ENCODE data around the gene MAP2K5. TPM values are rescaled to one million over a fixed set of nuclear protein-coding genes. Genes with fewer than 3 reads are reported as not detected.

MAP2K5 gene
- total RNA-seq, 1 donor from 2014 or later = 29.0 TPM

GRCh38 chr15:67606742-67607141, 64.2 kb downstream of the MAP2K5 start:
- Mint-ChIP-seq H3K9me3 (ENCODE audit: unreplicated experiment) (peaks cover 1% of the 10 kb centered on the region), H3K27me3 (ENCODE audit: unreplicated experiment) (no peaks in the 10 kb centered on the region), H3K27ac (ENCODE audit: unreplicated experiment) (no peak overlapping the region), H3K4me1 (ENCODE audit: low read depth, unreplicated experiment) (no peaks in the 10 kb centered on the region), H3K4me3 (ENCODE audit: unreplicated experiment) (no peak overlapping the region), H3K36me3 (ENCODE audit: unreplicated experiment) (peaks cover 4% of the 10 kb centered on the region)
- DNase-seq = no peak
- TF ChIP-seq CTCF (IDR thresholded peaks at IDR 0.05; ENCODE audit: partially characterized antibody, unreplicated experiment) = no peak

GRCh38 chr15:67607329-67607728, 64.8 kb downstream of the MAP2K5 start:
- TF ChIP-seq CTCF (IDR thresholded peaks at IDR 0.05; ENCODE audit: partially characterized antibody, unreplicated experiment) = no peak
- H3K9me3 Mint-ChIP-seq (ENCODE audit: unreplicated experiment) = peaks cover 1% of the 10 kb centered on the region
- peaks cover 4% of the 10 kb centered on the region for H3K36me3 Mint-ChIP-seq (ENCODE audit: unreplicated experiment)
- H3K4me3 Mint-ChIP-seq (ENCODE audit: unreplicated experiment) = no peak overlapping the region
- DNase-seq = no peak
- peaks cover under 1% of the 10 kb centered on the region for H3K4me1 Mint-ChIP-seq (ENCODE audit: low read depth, unreplicated experiment)
- H3K27ac Mint-ChIP-seq (ENCODE audit: unreplicated experiment) = no peak overlapping the region
- no peaks in the 10 kb centered on the region for H3K27me3 Mint-ChIP-seq (ENCODE audit: unreplicated experiment)

- no peak for DNase-seq
- Mint-ChIP-seq H3K4me3 (ENCODE audit: unreplicated experiment) (no peak overlapping the region), H3K4me1 (ENCODE audit: low read depth, unreplicated experiment) (peaks cover 4% of the 10 kb centered on the region), H3K9me3 (ENCODE audit: unreplicated experiment) (peaks cover 1% of the 10 kb centered on the region), H3K36me3 (ENCODE audit: unreplicated experiment) (peaks cover 4% of the 10 kb centered on the region), H3K27ac (ENCODE audit: unreplicated experiment) (no peak overlapping the region), H3K27me3 (ENCODE audit: unreplicated experiment) (no peaks in the 10 kb centered on the region)
- TF ChIP-seq CTCF (IDR thresholded peaks at IDR 0.05; ENCODE audit: partially characterized antibody, unreplicated experiment) = no peak
These were observed 65.6 kb downstream of the MAP2K5 start for GRCh38 chr15:67607959-67608637.

- no peaks in the 10 kb centered on the region for H3K27me3 Mint-ChIP-seq (ENCODE audit: unreplicated experiment)
- no peak for TF ChIP-seq CTCF (IDR thresholded peaks at IDR 0.05; ENCODE audit: partially characterized antibody, unreplicated experiment)
- peaks cover 4% of the 10 kb centered on the region for H3K36me3 Mint-ChIP-seq (ENCODE audit: unreplicated experiment)
- no peak for DNase-seq
- peaks cover 4% of the 10 kb centered on the region for H3K4me1 Mint-ChIP-seq (ENCODE audit: low read depth, unreplicated experiment)
- H3K9me3 Mint-ChIP-seq (ENCODE audit: unreplicated experiment) = peaks cover 1% of the 10 kb centered on the region
- no peak overlapping the region for H3K27ac Mint-ChIP-seq (ENCODE audit: unreplicated experiment)
- H3K4me3 Mint-ChIP-seq (ENCODE audit: unreplicated experiment) = no peak overlapping the region
These were observed 66.1 kb downstream of the MAP2K5 start for GRCh38 chr15:67608638-67608959.
